A673 (cell line): ENCODE results near the gene FKBP3. TPM values are rescaled to one million over a fixed set of nuclear protein-coding genes. Genes with fewer than 3 reads are reported as not detected.

Experiments used
- BruUV-seq: library from RNA; stranded (reverse); fragments of 400-500 nt; replicated peaks from 2 replicates; lab custom pipeline; 2021; lab: Mats Ljungman, UMichigan
- CTCF ChIA-PET: fragments of 300-600 bp; sonication (Branson Sonifier 250); formaldehyde crosslinking; loops from one replicate; lab custom pipeline; 2022; ENCODE audit warnings: antibody characterized with exemption; lab: Charles Lee
- POLR2A ChIA-PET: fragments of 300-600 bp; sonication (Branson Sonifier 250); formaldehyde crosslinking; loops from one replicate; lab custom pipeline; 2022; ENCODE audit warnings: antibody characterized with exemption; ENCODE audit not compliant: low non-redundant PET; lab: Charles Lee
- DNase-seq: peaks from one replicate; pipeline ENCODE4 v3.0.0-alpha.2; 2015; ENCODE audit warnings: low spot score
- H3K27ac ChIP-seq: fragments of 200-600 bp; sonication (generic); 2 replicates; pipeline ENCODE4 v1.5.1; 2016; ENCODE audit warnings: mixed run types, low read depth, mild to moderate bottlenecking, mixed read lengths, antibody characterized with exemption, low read length; ENCODE audit not compliant: poor library complexity, severe bottlenecking
- H3K27me3 ChIP-seq: fragments of 200-600 bp; sonication (generic); replicated peaks from 2 replicates; pipeline ENCODE4 v1.6.1; 2017; ENCODE audit warnings: mixed run types, low read depth, mild to moderate bottlenecking, mixed read lengths, antibody characterized with exemption, low read length; ENCODE audit not compliant: insufficient read depth, poor library complexity
- H3K36me3 ChIP-seq: fragments of 200-600 bp; sonication (generic); 2 replicates; pipeline ENCODE4 v1.6.1; 2016; ENCODE audit warnings: mixed run types, mild to moderate bottlenecking, mixed read lengths, antibody characterized with exemption, low read length; ENCODE audit not compliant: insufficient read depth, poor library complexity, severe bottlenecking
- H3K4me1 ChIP-seq: fragments of 200-600 bp; sonication (generic); 2 replicates; pipeline ENCODE4 v1.6.1; 2017; ENCODE audit warnings: mixed run types, mild to moderate bottlenecking, mixed read lengths, antibody characterized with exemption, low read length; ENCODE audit not compliant: insufficient read depth, poor library complexity, severe bottlenecking
- H3K4me3 ChIP-seq: fragments of 200-600 bp; sonication (generic); 2 replicates; pipeline ENCODE4 v1.5.1; 2016; ENCODE audit warnings: low read depth, mixed run types, mild to moderate bottlenecking, mixed read lengths, low read length; ENCODE audit not compliant: poor library complexity, severe bottlenecking
- H3K9me3 ChIP-seq: fragments of 200-600 bp; sonication (generic); 2 replicates; pipeline ENCODE4 v1.6.1; 2016; ENCODE audit warnings: mixed run types, low read depth, mild to moderate bottlenecking, mixed read lengths, antibody characterized with exemption, low read length; ENCODE audit not compliant: poor library complexity, severe bottlenecking
- EZH2 ChIP-seq: fragments of 200-600 bp; sonication (generic); IDR thresholded peaks from 2 replicates; pipeline ENCODE4 v1.6.1; 2017; ENCODE audit warnings: borderline replicate concordance, low read depth, mild to moderate bottlenecking, mixed read lengths, antibody characterized with exemption, low read length; ENCODE audit not compliant: poor library complexity, severe bottlenecking
- intact Hi-C: fragments of 100-400 bp; cut with micrococcal nuclease; formaldehyde crosslinking; loops from one replicate; pipeline ENCODE4 v1.10.0; 2022; ENCODE audit not compliant: unreplicated experiment
- total RNA-seq: library from RNA; stranded (reverse); gene quantifications from 2 replicates; pipeline ENCODE4 v1.2.3, GENCODE V29; 2021
- TF ChIP-seq, protein P1 (sequence below): fragments of 300-800, 200-600 bp; sonication (generic); conservative IDR thresholded peaks from 2 replicates; pipeline ENCODE4 v1.5.1; 2017; ENCODE audit warnings: low read depth, mild to moderate bottlenecking, antibody characterized with exemption, low read length, moderate library complexity, mixed read lengths

Gene FKBP3
- total RNA-seq, 1 experiment from 2014 or later: 162 TPM

- Histone ChIP-seq H3K4me1 (no peaks in the 10 kb centered on the region), H3K27ac (no peak overlapping the region), H3K27me3 (no peaks in the 10 kb centered on the region), H3K36me3 (no peaks in the 10 kb centered on the region), H3K4me3 (no peak overlapping the region), H3K9me3 (no peaks in the 10 kb centered on the region)
- CTCF ChIA-PET: no interaction called here
- intact Hi-C loops: no loop called here
- POLR2A ChIA-PET: no interaction called here
- no peak for DNase-seq
- TF ChIP-seq, protein P1, sequence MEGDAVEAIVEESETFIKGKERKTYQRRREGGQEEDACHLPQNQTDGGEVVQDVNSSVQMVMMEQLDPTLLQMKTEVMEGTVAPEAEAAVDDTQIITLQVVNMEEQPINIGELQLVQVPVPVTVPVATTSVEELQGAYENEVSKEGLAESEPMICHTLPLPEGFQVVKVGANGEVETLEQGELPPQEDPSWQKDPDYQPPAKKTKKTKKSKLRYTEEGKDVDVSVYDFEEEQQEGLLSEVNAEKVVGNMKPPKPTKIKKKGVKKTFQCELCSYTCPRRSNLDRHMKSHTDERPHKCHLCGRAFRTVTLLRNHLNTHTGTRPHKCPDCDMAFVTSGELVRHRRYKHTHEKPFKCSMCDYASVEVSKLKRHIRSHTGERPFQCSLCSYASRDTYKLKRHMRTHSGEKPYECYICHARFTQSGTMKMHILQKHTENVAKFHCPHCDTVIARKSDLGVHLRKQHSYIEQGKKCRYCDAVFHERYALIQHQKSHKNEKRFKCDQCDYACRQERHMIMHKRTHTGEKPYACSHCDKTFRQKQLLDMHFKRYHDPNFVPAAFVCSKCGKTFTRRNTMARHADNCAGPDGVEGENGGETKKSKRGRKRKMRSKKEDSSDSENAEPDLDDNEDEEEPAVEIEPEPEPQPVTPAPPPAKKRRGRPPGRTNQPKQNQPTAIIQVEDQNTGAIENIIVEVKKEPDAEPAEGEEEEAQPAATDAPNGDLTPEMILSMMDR: no peak
- TF ChIP-seq EZH2: no peak
- no TSS peak for BruUV-seq
Observed at GRCh38 chr14:45150386-45150890, 16.2 kb upstream of the FKBP3 start.

GRCh38 chr14:45149602-45150001, 15.3 kb upstream of the FKBP3 start:
- intact Hi-C loops: no loop called here
- ChIA-PET CTCF (no interaction called here), POLR2A (no interaction called here)
- Histone ChIP-seq H3K4me1 (no peaks in the 10 kb centered on the region), H3K36me3 (no peaks in the 10 kb centered on the region), H3K27ac (no peak overlapping the region), H3K27me3 (no peaks in the 10 kb centered on the region), H3K9me3 (no peaks in the 10 kb centered on the region), H3K4me3 (no peak overlapping the region)
- no TSS peak for BruUV-seq
- no peak for DNase-seq
- TF ChIP-seq, protein P1: no peak
- no peak for TF ChIP-seq EZH2

DNA sequence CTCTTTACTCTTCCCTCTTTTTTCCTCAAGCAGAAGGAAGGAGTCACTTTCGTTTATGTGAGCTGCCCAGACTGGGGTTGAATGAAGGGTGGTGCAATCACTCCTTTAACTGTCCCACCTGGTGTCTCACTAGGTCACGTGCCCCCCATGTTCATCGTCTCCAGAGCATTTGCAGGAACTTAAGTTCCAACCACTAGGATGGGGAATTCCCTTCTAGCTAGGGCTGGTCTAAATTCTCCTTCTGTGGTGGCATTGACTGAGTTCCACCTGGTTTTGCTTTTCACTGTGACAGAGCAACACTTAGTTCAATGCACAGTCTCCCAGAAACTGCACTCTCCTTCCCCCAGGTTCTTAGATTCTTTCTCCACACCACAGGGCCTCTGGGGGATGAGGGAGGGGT, 10.9 kb upstream of the FKBP3 start:
- BruUV-seq: no TSS peak
- H3K27me3 ChIP-seq: no peaks in the 10 kb centered on the region
- H3K36me3 ChIP-seq: no peaks in the 10 kb centered on the region
- DNase-seq: no peak
- intact Hi-C loops: no loop called here
- no peaks in the 10 kb centered on the region for H3K4me1 ChIP-seq
- no peaks in the 10 kb centered on the region for H3K9me3 ChIP-seq
- TF ChIP-seq, protein P1: no peak
- no peak for TF ChIP-seq EZH2
- CTCF ChIA-PET: no interaction called here
- no peak overlapping the region for H3K4me3 ChIP-seq
- no peak overlapping the region for H3K27ac ChIP-seq
- POLR2A ChIA-PET: no interaction called here
